Activated CD4-positive, alpha-beta T cell treated with anti-CD3 and anti-CD28 coated beads, Interleukin-2, Interleukin-6, amounts not matched to agents 100 ng/mL and 50 ng/mL, durations not matched to agents 16 hours and 8 hours (primary cell): ENCODE measurements around the gene SH3BP2.

Experiments used
- DNase-seq: peaks from one replicate; pipeline ENCODE4 v3.0.0-alpha.2; 2020

SH3BP2 gene

GRCh38 chr4:2822461-2823300 is 29.8 kb downstream of the SH3BP2 start:
- no peak for DNase-seq

- no peak for DNase-seq
These were observed 30.4 kb downstream of the SH3BP2 start for GRCh38 chr4:2823301-2823670.

DNA sequence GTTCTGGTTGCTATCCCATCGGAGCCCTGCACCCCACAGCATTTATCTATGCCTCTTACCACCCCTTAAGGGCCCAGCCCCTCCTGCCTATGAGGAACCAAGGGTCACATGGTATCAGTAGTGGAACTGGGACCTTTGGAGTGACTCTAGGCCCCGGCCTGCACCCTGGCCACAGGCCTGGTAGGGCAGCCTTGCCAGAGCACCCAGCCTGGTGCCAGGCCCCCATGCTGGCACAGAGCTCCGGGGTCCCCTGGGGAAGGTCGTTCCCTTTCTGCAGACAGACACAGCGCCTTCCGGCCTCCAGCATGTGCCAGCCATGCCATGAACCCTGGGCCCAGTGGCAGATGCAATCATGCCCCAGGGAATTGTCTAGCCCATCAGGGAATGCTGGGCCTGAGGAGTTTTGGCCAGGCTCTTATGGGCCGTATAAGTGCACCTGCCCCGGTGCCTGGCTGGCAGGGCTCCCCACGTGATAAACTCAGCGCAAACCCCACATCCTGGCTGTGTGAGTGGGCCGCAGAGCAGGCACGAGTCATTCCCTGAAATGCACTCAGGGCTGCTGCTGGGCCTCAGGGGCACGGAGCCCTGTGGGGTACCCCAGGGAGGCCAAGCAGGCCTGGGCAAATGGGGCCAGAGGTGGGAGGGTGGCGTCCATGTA is 30.9 kb downstream of the SH3BP2 start:
- no peak for DNase-seq

DNA sequence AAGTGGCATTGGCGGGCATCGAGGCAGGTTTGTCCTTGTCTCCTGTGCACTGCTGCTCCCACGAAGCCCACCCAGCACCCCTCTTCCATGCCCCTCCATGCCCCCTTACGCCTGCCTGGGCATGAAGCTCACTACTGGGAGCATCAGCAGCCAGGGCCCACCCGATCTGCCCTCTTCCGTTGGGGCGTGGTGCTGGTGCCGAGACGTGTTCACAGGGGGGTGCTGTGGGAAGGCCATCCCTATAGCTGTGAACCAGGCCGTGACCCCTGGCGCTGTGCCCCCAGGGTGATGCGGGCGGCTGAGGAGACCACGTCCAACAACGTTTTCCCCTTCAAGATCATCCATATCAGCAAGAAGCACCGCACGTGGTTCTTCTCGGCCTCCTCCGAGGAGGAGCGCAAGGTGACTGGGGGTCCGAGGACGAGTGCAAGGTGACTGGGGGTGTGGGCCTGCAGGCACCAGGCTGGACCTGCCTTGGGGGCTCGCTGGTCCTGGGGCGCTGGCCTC is 31.5 kb downstream of the SH3BP2 start:
- no peak for DNase-seq

GRCh38 chr4:2824836-2825381 is 32.0 kb downstream of the SH3BP2 start:
- DNase-seq = no peak

DNA sequence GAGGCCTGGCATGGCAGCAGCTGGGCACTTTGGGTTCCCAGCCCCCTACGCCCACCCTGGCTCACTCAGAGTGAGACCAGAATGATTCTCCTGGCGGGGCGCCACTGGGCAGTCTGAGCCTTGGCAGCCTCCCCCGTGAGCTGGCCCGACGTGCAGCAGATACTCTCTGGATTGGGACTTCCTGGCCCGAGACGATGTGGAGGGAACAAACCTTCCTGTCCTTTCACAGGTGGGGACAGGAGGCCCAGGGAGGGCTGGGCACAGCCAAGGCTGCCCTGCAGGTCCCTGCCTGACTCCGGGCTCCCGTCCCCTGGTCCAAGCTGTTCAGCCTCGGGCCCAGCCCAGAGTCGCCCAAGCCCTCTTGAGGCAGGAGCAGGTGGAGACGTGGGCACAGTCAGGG is 32.9 kb downstream of the SH3BP2 start:
- no peak for DNase-seq

DNA sequence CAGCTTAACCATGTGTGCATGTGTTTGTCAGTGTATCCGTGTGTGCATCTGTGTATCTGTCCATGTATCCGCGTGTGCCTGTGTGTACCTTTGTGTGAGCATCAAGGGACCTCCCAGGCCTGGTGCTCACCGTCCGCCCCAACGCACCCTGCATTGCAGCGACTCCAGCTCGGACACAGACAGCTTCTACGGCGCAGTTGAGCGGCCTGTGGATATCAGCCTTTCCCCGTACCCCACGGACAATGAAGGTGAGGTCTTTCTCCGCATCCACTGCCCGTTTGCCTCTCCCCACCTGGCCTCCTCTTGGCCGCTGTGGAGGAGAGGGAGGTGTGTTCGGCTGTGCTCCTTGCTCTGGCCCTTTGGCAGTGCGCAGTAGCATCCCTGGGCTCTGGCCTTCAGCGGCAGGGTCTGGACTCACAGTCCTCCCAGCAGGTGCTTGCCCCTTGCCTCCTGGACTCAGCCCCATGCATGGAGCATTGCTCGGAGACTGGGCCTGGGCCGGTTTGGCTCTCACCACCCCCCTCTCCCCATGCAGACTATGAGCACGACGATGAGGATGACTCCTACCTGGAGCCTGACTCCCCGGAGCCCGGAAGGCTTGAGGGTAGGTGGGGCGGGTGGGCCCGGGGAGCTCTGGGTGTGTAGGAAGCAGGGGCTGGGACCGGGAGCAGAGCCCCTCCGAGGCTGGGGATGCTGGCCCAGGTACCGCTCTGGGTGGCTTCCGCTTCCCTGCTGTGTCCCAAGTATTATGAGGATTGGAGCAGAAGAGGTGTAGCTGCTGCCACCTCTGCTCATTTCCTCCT is 34.4 kb downstream of the SH3BP2 start:
- DNase-seq = no peak

- DNase-seq = no peak
These were observed 35.2 kb downstream of the SH3BP2 start for GRCh38 chr4:2827874-2828751.

DNA sequence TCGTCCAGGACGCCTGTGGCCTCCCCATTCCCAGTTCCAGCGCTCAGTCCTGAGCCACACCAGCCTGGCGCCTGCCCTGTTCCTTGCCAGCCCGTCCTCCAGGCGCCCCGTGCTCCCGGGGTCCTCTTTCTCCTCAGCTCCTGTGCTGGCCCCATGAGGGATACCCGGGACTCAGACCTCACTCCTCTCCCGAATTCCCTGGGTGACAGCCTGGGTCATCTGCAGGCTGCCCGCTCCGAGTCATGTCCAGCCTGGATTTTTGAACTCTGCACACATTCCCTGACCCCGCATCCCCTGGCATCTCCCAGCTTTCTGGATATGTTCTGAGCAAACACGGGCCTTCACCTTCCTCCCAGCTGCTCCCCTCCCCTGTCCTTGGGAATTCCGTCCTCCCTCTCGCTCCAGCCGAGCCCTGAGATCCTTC is 35.9 kb downstream of the SH3BP2 start:
- no peak for DNase-seq

- no peak for DNase-seq
These were observed 36.5 kb downstream of the SH3BP2 start for GRCh38 chr4:2829321-2829932.

- no peak for DNase-seq
These were observed 37.1 kb downstream of the SH3BP2 start for GRCh38 chr4:2829933-2830451.

DNA sequence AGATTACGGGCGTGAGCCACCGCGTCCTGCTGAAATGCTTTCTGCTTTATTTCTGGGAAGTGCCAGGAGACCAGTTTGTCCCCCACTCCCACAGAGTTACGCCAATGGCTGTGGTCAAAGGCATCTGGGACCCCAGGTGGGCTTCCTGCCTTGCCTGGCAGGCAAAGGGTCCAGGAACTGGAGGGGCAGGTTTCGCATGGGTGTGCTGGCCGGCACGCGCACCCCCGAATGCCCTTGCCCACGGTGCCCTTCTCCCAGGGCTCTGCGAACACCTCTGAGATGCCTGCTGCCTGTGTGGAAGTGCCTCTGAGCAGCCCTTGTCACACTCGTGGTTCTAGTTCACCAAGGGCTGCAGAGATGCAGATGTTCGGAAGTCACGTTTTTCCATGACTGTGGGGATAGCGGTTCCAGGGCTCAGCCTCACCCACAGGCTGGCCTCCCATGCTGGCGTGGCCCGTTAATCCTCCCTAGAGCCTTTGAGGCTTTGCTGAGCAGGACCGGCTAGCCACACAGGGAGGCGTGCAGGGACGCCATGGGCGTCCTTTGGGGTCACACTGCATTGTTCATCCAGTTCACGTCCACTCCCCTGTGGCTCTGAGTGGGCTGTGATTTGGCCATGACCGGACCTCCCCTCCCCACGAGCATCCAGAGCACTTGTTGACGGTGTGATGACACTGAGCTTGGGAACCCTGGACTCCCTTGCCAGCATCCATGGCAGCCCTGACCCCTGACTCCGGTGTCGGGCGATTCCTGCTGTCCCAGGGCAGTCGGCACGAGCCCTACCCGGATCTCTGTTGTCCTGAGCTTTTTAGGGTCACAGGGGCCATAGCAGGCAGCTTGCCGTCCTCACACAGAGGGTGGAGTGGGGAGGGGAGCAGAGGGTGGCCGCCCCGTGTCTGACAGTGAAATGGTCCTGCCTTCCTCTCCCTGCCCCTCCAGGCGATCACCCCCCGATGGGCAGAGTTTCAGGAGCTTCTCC is 38.0 kb downstream of the SH3BP2 start:
- DNase-seq = no peak

- DNase-seq = no peak
These were observed 38.9 kb downstream of the SH3BP2 start for GRCh38 chr4:2831611-2832308.

DNA sequence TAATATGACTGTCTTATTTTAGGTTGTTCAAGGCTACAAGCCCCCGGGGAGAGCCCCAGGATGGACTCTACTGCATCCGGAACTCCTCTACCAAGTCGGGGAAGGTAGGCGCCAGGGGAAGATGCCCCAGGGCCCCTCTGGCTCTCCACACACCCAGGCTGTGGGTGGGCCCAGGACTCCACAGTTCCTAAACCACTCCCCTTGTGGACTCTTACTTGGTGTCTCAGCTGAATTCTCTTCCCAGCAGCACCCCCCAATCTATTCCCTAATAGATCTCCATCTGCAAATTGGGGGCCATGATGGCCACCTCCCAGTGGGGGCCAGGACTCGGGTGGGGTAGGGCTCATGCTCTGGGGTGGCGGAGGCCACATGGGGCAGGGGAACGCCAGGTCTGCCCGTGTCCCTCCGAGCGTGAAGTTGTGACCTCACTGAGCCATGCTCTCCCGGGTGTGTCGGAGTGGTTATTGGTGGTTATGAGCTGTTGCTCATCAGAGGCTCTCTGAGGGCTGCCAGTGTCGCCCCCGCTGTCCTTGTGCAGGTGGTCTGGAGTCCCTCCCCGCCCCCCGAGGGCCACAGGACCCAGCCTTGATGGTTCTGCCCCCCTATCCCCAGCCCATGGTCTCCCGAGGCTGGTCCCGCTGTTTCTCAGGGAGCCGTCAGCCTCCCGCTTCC is 39.6 kb downstream of the SH3BP2 start:
- DNase-seq = no peak

DNA sequence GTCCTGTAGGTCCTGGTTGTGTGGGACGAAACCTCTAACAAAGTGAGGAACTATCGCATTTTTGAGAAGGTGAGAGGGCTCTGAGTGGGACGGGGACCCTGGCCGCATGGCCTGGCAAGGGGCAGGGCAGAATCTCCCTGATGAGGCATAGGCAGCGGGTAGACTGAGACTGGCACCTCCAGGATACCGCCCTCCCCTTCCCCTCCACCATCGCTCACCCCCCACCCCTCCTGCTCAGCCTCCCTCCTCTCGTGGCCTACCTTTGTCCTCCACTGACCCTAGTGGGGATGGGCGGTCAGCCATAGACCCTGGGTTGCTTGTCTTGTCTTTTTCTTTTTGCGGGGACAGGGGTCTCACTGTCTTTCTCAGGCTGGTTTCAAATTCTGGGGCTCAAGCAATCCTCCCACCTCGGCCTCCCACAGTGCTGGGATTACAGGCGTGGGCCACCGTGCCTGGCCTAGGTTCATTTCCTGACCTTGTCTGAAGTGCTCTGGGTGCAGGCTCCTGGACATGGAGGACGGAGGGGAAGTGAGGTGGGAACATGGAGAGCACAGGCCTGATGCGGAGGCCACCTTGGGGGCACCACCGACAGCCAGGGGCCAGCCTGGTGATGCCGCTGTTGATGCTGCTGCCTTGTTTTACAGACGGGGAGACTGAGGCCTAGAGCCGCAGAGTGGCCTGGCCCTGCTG is 40.2 kb downstream of the SH3BP2 start:
- no peak for DNase-seq

DNA sequence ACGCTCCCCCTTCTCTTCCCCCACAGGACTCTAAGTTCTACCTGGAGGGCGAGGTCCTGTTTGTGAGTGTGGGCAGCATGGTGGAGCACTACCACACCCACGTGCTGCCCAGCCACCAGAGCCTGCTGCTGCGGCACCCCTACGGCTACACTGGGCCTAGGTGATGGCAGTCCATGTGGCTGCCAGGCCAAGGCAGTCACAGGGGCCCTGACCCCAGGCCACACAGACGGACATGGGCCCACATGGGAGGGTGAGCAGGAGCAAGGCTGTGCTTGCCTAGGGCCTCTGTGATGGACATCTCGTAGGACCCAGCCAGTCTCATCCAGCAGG is 40.8 kb downstream of the SH3BP2 start:
- no peak for DNase-seq

- no peak for DNase-seq
These were observed 41.4 kb downstream of the SH3BP2 start for GRCh38 chr4:2834001-2834921.
